IMR-90 (cell line): ENCODE data around the gene MTA1.

ENCODE experiments used
- BHLHE40 ChIP-seq: fragments of 150-350 bp; IDR thresholded peaks from 2 replicates; pipeline ENCODE4 v1.6.1; 2016; ENCODE audit warnings: mild to moderate bottlenecking, low read depth, low read length
- MXI1 ChIP-seq: IDR thresholded peaks from 2 replicates; pipeline ENCODE4 v1.6.1; 2012; ENCODE audit warnings: low read depth, mild to moderate bottlenecking, low read length, moderate library complexity, borderline replicate concordance
- RCOR1 ChIP-seq: IDR thresholded peaks from 2 replicates; pipeline ENCODE4 v1.6.1; 2012; ENCODE audit warnings: mild to moderate bottlenecking, low read length, improper control_type of control experiment; ENCODE audit not compliant: insufficient replicate concordance
- SMC3 ChIP-seq: fragments of 150-350 bp; IDR thresholded peaks from 2 replicates; pipeline ENCODE4 v1.6.1; 2016; ENCODE audit warnings: low read depth, mild to moderate bottlenecking, antibody characterized with exemption, low read length, moderate library complexity
- TF ChIP-seq, protein P1 (sequence below): conservative IDR thresholded peaks from 2 replicates; pipeline ENCODE4 v1.5.1; 2012; ENCODE audit warnings: mild to moderate bottlenecking, low read depth, low read length, improper control_type of control experiment

DNA sequence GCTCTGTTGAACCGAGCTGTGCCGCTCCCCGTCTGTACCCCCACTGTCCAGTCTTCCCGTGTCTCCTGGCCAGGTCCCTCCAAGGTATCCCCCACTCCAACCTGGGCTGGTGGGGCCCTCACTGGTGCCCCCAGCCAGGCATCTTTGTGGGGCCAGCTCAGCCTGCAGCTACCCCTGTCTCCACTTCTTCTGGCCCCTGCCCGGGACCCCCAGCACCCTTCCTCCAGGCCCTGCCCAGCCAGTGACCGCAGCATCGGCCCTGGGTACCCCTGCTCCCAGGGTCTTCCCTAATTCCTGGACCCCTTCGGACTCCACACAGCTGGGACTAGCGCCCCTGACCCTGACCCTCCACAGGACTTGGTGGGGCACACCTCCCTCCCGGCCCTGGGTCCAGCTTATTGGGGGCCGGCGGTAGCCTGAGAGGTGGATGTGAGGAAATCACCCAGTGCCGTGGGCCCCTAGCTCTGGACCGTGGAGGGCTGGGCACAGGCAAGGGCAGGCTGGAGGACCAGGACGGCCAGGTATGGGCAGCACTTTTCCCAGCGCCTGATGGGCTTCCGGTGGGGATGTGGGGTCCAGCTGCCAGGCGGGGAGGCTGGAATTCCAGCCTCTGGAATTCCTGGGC lies 63.0 kb downstream of the MTA1 start:
- no peak for TF ChIP-seq SMC3
- TF ChIP-seq, protein P1, sequence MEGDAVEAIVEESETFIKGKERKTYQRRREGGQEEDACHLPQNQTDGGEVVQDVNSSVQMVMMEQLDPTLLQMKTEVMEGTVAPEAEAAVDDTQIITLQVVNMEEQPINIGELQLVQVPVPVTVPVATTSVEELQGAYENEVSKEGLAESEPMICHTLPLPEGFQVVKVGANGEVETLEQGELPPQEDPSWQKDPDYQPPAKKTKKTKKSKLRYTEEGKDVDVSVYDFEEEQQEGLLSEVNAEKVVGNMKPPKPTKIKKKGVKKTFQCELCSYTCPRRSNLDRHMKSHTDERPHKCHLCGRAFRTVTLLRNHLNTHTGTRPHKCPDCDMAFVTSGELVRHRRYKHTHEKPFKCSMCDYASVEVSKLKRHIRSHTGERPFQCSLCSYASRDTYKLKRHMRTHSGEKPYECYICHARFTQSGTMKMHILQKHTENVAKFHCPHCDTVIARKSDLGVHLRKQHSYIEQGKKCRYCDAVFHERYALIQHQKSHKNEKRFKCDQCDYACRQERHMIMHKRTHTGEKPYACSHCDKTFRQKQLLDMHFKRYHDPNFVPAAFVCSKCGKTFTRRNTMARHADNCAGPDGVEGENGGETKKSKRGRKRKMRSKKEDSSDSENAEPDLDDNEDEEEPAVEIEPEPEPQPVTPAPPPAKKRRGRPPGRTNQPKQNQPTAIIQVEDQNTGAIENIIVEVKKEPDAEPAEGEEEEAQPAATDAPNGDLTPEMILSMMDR, result no peak
- no peak for TF ChIP-seq MXI1
- no peak for TF ChIP-seq BHLHE40
- no peak for TF ChIP-seq RCOR1
